HL-60 (cell line): Measurements from ENCODE around the gene RGS14.
"Not testable (repeated sequence)": the region's sequence is repeated elsewhere in the genome, so short reads cannot be mapped to it uniquely, and the experiment has no call there.

Experiments
- DNase-seq, 2 experiments: peaks; one replicate each; pipeline ENCODE4 v3.0.0-alpha.2; 2010 to 2020; ENCODE audit warnings: low read depth in 1 of 2, low spot score in 1 of 2
- H3K27ac ChIP-seq: fragments of 250-450 bp; sonication (Bioruptor Pico); replicated peaks from 2 replicates; pipeline ENCODE4 v1.5.1; 2020; ENCODE audit warnings: mild to moderate bottlenecking, moderate library complexity
- H3K27me3 ChIP-seq: fragments of 250-450 bp; sonication (Bioruptor Pico); 2 replicates; pipeline ENCODE4 v1.5.1; 2021; ENCODE audit warnings: mild to moderate bottlenecking, moderate library complexity; ENCODE audit not compliant: insufficient read depth, poor library complexity, severe bottlenecking
- H3K4me3 ChIP-seq: replicated peaks from 2 replicates; pipeline ENCODE4 v1.5.1; 2011; ENCODE audit warnings: mild to moderate bottlenecking, control low read depth, low read length; ENCODE audit not compliant: insufficient read depth
- GABPA ChIP-seq: IDR thresholded peaks from 2 replicates; pipeline ENCODE4 v1.6.1; 2012; ENCODE audit warnings: low read depth
- POLR2AphosphoS5 ChIP-seq: IDR thresholded peaks from 2 replicates; pipeline ENCODE4 v1.6.1; 2012; ENCODE audit warnings: low read depth
- SPI1 ChIP-seq: IDR thresholded peaks from 2 replicates; pipeline ENCODE4 v1.6.1; 2012; ENCODE audit warnings: low read depth, mild to moderate bottlenecking, borderline replicate concordance
- TF ChIP-seq, protein P1 (sequence below): IDR thresholded peaks from one replicate; pipeline ENCODE4 v1.5.1; 2011; ENCODE audit warnings: low read length, control low read depth, inconsistent platforms; ENCODE audit not compliant: insufficient read depth
- TF ChIP-seq, protein P2 (sequence below): IDR thresholded peaks from 2 replicates; pipeline ENCODE4 v1.6.1; 2012; ENCODE audit warnings: low read depth; ENCODE audit not compliant: insufficient replicate concordance

Gene RGS14

DNA sequence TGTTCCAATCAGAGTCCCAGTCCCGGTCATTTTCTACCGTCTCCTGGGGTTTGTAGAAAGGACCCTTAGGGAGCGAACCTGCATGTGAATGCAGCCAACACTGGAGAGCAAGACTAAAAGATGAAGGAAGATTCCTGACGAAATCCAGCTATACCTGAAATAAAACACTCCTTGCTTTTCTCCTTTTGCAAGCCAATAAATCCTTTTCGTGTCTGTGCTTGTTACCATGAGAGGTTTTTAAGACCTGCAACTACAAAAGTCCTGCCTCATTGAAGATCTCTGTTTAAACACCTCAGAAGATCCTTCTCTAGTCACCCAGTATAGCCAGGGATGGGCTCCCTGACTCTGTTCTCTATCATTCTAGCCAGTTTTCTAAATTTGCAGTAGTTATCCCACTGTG lies 16.5 kb downstream of the RGS14 start:
- TF ChIP-seq POLR2AphosphoS5 = no peak
- TF ChIP-seq GABPA = no peak
- TF ChIP-seq SPI1 = no peak
- TF ChIP-seq, protein P1, sequence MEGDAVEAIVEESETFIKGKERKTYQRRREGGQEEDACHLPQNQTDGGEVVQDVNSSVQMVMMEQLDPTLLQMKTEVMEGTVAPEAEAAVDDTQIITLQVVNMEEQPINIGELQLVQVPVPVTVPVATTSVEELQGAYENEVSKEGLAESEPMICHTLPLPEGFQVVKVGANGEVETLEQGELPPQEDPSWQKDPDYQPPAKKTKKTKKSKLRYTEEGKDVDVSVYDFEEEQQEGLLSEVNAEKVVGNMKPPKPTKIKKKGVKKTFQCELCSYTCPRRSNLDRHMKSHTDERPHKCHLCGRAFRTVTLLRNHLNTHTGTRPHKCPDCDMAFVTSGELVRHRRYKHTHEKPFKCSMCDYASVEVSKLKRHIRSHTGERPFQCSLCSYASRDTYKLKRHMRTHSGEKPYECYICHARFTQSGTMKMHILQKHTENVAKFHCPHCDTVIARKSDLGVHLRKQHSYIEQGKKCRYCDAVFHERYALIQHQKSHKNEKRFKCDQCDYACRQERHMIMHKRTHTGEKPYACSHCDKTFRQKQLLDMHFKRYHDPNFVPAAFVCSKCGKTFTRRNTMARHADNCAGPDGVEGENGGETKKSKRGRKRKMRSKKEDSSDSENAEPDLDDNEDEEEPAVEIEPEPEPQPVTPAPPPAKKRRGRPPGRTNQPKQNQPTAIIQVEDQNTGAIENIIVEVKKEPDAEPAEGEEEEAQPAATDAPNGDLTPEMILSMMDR = no peak
- TF ChIP-seq, protein P2, sequence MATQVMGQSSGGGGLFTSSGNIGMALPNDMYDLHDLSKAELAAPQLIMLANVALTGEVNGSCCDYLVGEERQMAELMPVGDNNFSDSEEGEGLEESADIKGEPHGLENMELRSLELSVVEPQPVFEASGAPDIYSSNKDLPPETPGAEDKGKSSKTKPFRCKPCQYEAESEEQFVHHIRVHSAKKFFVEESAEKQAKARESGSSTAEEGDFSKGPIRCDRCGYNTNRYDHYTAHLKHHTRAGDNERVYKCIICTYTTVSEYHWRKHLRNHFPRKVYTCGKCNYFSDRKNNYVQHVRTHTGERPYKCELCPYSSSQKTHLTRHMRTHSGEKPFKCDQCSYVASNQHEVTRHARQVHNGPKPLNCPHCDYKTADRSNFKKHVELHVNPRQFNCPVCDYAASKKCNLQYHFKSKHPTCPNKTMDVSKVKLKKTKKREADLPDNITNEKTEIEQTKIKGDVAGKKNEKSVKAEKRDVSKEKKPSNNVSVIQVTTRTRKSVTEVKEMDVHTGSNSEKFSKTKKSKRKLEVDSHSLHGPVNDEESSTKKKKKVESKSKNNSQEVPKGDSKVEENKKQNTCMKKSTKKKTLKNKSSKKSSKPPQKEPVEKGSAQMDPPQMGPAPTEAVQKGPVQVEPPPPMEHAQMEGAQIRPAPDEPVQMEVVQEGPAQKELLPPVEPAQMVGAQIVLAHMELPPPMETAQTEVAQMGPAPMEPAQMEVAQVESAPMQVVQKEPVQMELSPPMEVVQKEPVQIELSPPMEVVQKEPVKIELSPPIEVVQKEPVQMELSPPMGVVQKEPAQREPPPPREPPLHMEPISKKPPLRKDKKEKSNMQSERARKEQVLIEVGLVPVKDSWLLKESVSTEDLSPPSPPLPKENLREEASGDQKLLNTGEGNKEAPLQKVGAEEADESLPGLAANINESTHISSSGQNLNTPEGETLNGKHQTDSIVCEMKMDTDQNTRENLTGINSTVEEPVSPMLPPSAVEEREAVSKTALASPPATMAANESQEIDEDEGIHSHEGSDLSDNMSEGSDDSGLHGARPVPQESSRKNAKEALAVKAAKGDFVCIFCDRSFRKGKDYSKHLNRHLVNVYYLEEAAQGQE = no peak
- DNase-seq = no peak
- Histone ChIP-seq H3K27ac (no peak overlapping the region), H3K4me3 (no peak overlapping the region), H3K27me3 (no peaks in the 10 kb centered on the region)

DNA sequence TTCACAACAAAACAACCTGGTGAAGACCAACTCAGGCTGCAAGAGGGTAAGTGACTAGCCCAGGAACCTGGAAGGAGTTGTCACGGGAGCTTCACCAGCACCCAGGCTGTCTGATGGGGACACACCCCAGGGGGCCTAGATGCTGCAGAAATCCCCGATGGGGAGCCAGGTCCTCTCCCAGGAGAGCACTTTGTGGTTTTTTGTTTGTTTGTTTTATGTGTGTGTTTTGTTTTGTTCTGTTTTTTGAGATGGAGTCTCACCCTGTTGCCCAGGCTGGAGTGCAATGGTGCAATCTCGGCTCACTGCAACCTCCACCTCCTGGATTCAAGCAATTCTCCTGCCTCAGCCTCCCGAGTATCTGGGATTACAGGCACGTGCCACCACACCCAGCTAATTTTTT lies 17.8 kb downstream of the RGS14 start:
- not testable (repeated sequence) for H3K27me3 ChIP-seq, H3K27ac ChIP-seq, H3K4me3 ChIP-seq, DNase-seq

DNA sequence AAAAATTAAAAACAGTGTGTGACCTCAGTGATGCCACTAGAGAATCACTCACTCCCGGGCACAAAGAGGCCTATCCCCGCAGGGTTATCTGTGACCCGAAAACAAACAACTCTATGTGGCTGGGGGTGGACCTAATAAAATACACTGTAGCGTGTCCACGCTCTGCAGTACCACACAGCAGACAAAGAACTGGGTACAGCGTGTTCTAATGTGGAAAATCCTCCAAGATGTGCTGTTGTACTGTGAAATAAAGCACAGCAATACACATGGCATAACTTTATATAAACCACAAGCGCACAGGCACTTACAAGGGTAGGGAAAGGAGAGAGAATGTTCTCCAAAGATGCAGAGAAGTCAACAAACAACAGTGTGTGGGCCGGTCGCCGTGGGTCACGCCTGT lies 18.4 kb downstream of the RGS14 start:
- no peak overlapping the region for H3K4me3 ChIP-seq
- TF ChIP-seq, protein P2 = no peak
- TF ChIP-seq SPI1 (no peak), POLR2AphosphoS5 (no peak), GABPA (no peak)
- TF ChIP-seq, protein P1 = no peak
- no peaks in the 10 kb centered on the region for H3K27me3 ChIP-seq
- H3K27ac ChIP-seq = no peak overlapping the region
- no peak for DNase-seq

DNA sequence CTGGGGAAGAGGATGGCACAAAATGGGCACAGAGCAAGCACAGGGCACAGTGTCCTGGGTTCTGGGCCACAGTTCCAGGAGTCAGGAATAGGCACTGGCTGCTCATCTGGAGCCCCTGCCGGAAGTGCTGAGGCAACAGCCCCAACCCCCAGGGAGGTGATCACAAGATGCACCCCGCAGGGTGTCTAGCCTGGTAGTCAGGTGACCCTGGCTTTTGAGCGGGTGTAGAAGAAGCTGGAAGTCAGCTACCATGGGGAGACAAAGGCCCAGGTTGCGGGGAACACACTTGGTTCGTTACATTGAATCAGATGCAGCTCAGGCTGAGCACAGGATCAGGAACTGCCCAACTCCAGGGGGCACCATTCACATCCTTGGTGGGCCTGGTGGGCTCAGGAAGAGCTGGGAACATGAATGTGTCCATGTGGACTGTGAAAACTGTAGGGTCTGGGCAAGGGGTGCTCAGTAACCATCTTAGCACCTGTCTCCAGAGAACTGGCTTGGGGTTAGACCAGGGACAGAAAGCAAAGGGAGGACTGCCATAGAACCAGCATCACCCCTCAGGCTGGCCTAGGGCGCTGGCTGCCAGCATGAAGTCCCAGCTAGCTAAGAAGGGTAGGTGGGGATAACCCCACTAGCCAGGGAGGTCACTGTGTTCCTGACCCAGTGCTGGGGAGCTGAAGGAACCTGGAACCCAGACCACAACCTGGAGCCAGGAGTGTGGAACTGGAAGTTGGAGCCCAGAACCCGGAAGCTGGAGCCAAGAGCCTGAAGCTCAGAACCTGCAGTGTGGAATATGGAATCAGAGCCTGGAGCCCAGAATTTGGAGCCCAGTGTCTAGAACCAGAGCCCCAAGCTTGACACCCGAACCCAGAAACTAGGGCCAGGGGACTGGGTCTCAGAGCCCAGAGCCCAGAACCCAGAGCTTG lies 20.4 kb downstream of the RGS14 start:
- H3K27me3 ChIP-seq = no peaks in the 10 kb centered on the region
- DNase-seq = no peak
- TF ChIP-seq POLR2AphosphoS5 = no peak
- no peak for TF ChIP-seq SPI1
- TF ChIP-seq, protein P2 = no peak
- TF ChIP-seq GABPA = no peak
- TF ChIP-seq, protein P1 = no peak
- H3K27ac ChIP-seq = no peak overlapping the region
- H3K4me3 ChIP-seq = no peak overlapping the region
